Activated naive CD4-positive, alpha-beta T cell treated with anti-CD3 and anti-CD28 coated beads for 36 hours (primary cell): ENCODE measurements around the gene FLT3. TPM values are rescaled to one million over a fixed set of nuclear protein-coding genes. Genes with fewer than 3 reads are reported as not detected.

Experiments
- CTCF ChIA-PET: fragments of 350-600 bp; sonication (Branson Sonifier 250); formaldehyde crosslinking; loops from one replicate; lab custom pipeline; 2021; ENCODE audit warnings: antibody characterized with exemption; lab: Charles Lee
- DNase-seq: peaks from one replicate; pipeline ENCODE4 v3.0.0-alpha.2; 2020
- H3K27ac Mint-ChIP-seq: one replicate; pipeline ENCODE4 v1.8.0; 2021; ENCODE audit warnings: mild to moderate bottlenecking, mixed read lengths
- H3K27me3 Mint-ChIP-seq: one replicate; pipeline ENCODE4 v1.8.0; 2021; ENCODE audit warnings: low read depth, mixed read lengths
- H3K36me3 Mint-ChIP-seq: one replicate; pipeline ENCODE4 v1.8.0; 2021; ENCODE audit warnings: low read depth, mixed read lengths
- H3K4me1 Mint-ChIP-seq: one replicate; pipeline ENCODE4 v1.8.0; 2021; ENCODE audit warnings: low read depth, mixed read lengths
- H3K4me3 Mint-ChIP-seq: one replicate; pipeline ENCODE4 v1.8.0; 2021; ENCODE audit warnings: mild to moderate bottlenecking, moderate library complexity, mixed read lengths
- H3K9me3 Mint-ChIP-seq: one replicate; pipeline ENCODE4 v1.8.0; 2021; ENCODE audit warnings: mixed read lengths
- intact Hi-C: fragments of 100-400 bp; cut with micrococcal nuclease; formaldehyde crosslinking; loops from one replicate; pipeline ENCODE4 v1.15.1; 2023
- total RNA-seq, 2 experiments: library from RNA; stranded (reverse); gene quantifications; one replicate each; pipeline ENCODE4 v1.2.3, GENCODE V29; 2021

FLT3 gene
- total RNA-seq, 2 experiments from 2014 or later = not detected

DNA sequence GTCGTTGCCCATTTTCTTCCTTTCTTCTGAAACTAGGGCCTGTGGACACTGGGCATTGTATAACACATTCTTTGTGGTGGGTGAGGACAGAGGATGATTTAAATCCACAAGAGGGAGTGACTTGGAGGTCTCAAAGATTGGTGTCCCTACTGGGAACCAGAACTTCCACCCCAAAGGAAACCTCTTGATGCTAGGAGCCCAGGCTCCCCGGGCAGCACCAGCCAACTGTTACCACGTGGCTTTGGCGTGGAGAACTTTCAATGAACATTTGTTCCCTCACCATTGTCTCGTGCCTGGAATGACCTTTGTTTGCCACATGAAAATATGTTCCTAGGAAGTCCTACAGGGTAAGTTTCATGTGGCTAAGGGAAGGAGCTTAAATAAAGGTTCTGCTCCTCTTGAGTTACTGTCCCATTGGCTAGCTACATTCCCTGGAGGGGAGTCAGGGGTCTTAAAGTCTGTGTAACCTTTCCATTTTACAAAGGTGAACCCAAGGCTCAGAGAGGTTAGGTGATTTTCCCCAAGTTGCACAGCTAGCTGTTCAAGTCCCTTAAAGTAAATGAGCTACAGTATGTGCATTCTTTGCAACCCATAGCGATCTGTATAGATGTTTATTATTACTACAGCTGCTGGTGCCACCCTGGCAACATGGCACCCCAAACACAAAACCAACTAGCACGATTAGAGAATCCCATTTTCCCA, 126.3 kb downstream of the FLT3 start:
- no peaks in the 10 kb centered on the region for H3K36me3 Mint-ChIP-seq
- CTCF ChIA-PET = interaction anchor here (0.8 to 1.5 kb wide), 3 partner anchors 13 to 152 kb away, joined by 3 read pairs; no protein-coding TSS in a partner anchor
- H3K27ac Mint-ChIP-seq = no peak overlapping the region
- H3K9me3 Mint-ChIP-seq = no peaks in the 10 kb centered on the region
- no peak for DNase-seq
- H3K4me3 Mint-ChIP-seq = no peak overlapping the region
- peaks cover 27% of the 10 kb centered on the region for H3K4me1 Mint-ChIP-seq
- peaks cover 76% of the 10 kb centered on the region for H3K27me3 Mint-ChIP-seq
- intact Hi-C loops = loop anchor here (2.0 kb wide), 1 partner anchor 47 kb away; no protein-coding TSS in a partner anchor

DNA sequence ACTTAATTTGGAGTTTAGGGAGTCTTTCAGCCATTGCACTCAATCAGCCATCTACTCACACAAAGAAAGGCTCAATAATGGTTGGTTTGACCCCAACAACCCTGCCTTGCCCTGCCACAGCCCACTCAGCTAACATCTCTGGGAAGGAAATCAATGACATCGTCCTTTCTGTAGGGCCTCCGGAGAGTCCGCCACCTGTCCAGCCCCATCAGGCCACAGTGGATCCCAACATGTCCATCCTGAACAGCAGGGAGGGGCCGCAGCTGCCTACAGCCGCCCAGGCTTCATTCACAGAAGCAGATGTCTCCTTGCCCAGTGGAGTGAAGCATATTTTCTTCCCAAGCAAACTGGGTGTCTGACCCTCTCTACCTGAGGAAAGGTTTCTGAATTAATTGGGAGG, 127.1 kb downstream of the FLT3 start:
- Mint-ChIP-seq H3K27ac (no peak overlapping the region), H3K9me3 (no peaks in the 10 kb centered on the region), H3K4me1 (peaks cover 22% of the 10 kb centered on the region), H3K27me3 (peaks cover 70% of the 10 kb centered on the region), H3K4me3 (no peak overlapping the region), H3K36me3 (no peaks in the 10 kb centered on the region)
- intact Hi-C loops = no loop called here
- DNase-seq = no peak
- CTCF ChIA-PET = interaction anchor here (0.8 to 1.6 kb wide), 2 partner anchors 147 to 151 kb away, joined by 3 to 5 read pairs; no protein-coding TSS in a partner anchor

DNA sequence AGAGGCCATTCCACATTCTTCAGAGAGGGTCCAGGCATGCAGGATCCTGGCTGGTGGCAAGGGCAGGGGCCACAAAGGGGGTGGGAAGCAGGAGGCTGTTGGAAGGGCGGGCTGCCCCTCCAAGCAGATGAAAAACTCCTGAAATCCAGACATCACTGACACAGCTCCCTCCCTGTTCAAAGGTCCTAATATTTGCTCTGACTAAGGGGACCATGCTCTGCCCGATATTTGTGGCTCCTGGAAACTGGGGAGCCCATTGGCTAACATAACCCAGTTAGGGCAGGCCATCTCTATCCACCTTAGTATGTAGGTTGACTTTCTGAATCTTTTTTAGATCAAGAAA, 127.9 kb downstream of the FLT3 start:
- DNase-seq = no peak
- Mint-ChIP-seq H3K27me3 (peaks cover 74% of the 10 kb centered on the region), H3K4me3 (no peak overlapping the region), H3K4me1 (peaks cover 26% of the 10 kb centered on the region), H3K9me3 (no peaks in the 10 kb centered on the region), H3K36me3 (no peaks in the 10 kb centered on the region), H3K27ac (no peak overlapping the region)
- intact Hi-C loops = no loop called here
- CTCF ChIA-PET = interaction anchor here (1.6 kb wide), 1 partner anchor 146 kb away, joined by 5 read pairs; no protein-coding TSS in a partner anchor

DNA sequence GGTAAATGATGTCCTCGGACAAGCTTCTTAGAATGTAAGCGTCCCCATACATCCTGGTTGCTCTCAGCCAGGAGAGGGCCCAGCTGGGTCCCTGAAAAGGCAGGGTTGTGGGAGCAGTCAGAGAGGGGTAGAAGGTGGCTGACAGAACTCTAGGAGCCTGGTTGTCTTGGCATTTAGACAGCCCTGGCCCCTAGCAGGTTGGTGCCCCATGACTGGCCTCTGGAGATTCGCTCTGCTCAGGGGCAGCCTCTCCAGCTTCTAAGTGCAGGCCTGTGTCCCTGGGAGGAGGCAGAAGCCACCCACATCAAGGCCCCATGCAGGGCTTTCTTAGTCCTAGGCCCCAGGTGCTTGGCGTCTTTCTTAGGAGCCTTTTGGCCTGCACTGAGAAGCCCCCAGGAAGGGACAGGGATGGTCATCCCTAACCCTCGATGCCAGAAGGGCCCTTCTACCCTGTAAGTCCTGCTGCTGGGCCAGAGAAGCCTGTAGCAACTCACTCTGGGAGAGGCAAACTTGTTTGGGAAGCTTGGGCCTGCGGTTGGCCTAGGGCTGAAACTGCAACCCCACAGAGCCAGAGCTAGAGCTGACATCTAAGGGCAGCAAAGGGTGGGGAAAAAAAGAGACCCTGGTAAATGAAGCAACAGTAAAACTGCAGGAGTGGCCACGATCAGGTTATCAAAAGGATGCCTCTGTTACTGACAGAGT, 128.4 kb downstream of the FLT3 start:
- no peak overlapping the region for H3K4me3 Mint-ChIP-seq
- intact Hi-C loops = no loop called here
- H3K27ac Mint-ChIP-seq = no peak overlapping the region
- peaks cover 74% of the 10 kb centered on the region for H3K27me3 Mint-ChIP-seq
- DNase-seq = no peak
- H3K36me3 Mint-ChIP-seq = no peaks in the 10 kb centered on the region
- H3K9me3 Mint-ChIP-seq = no peaks in the 10 kb centered on the region
- CTCF ChIA-PET = interaction anchor here (0.9 to 1.6 kb wide), 3 partner anchors 10 to 145 kb away, joined by 3 to 5 read pairs (median 3); no protein-coding TSS in a partner anchor
- H3K4me1 Mint-ChIP-seq = peaks cover 30% of the 10 kb centered on the region

DNA sequence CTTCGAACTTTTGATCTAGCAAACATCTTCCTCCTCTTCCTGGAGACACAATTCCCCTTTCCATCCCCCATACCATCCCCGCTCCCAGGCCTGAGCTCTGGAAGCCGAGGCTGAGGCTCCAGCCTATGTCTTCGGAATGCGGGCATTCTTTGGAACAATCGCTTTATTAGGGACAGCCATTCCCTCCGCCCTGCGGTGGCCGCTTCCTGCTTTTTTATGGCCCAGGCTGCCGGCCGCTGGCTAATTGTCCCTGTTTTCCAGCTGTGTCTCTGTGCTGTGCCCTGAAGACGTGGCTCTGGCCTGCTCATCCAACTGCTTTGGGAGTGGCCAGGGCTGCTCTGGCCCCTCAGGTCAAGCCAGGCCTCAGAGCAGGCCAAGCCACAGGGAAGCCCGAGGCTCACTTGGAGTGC, 129.1 kb downstream of the FLT3 start:
- Mint-ChIP-seq H3K27me3 (peaks cover 78% of the 10 kb centered on the region), H3K9me3 (no peaks in the 10 kb centered on the region), H3K36me3 (no peaks in the 10 kb centered on the region), H3K4me3 (no peak overlapping the region), H3K27ac (no peak overlapping the region), H3K4me1 (peaks cover 30% of the 10 kb centered on the region)
- intact Hi-C loops = no loop called here
- CTCF ChIA-PET = interaction anchor here (0.9 to 1.2 kb wide), 2 partner anchors 9 to 17 kb away, joined by 3 read pairs; no protein-coding TSS in a partner anchor
- no peak for DNase-seq

DNA sequence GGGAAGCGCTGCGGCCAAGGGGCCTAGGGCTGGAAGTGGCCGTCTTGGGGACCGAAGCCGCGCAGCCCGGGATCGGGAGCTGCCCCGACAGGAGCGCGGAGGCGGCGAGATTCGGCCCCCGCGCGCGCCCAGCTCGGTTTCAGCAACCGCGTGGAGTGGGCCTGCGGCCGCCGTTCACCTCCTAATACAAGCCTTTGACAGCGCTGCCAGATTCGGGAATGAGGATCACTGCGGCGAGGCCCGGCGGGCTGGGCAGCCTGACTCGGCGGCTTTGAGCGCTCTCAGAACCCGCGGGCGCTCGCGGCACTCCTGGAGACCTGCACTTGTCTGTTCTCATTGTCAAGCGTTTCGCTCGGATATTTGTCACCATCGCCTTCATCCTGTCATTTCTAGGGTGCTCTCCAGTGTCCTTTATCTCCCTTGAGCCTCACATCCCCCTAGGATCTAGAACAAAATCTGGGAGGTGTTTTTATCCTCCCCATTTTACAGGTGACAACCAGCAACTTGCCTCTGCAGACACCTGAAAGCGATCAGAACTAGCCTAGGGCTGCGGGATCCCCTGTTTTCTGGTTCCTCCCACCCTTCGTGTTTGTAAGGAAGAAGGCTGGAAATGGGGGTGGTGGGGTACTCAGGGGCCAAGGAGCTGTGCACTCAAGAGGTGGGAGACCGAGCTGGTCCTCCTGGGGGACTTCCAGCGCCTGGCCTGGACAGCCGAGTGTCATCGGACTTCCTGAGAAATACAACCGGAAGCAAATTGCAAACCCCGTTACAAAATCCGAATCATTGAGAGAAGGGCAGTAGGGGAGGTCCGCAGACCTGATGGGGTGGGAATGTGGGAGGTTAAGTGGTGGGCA, 129.8 kb downstream of the FLT3 start:
- Mint-ChIP-seq H3K9me3 (no peaks in the 10 kb centered on the region), H3K27me3 (peaks cover 79% of the 10 kb centered on the region), H3K4me1 (peaks cover 30% of the 10 kb centered on the region), H3K36me3 (no peaks in the 10 kb centered on the region), H3K4me3 (no peak overlapping the region), H3K27ac (no peak overlapping the region)
- intact Hi-C loops = no loop called here
- CTCF ChIA-PET = interaction anchor here (0.6 to 1.4 kb wide), 5 partner anchors 9 to 140 kb away, joined by 3 to 7 read pairs (median 3); no protein-coding TSS in a partner anchor
- no peak for DNase-seq

DNA sequence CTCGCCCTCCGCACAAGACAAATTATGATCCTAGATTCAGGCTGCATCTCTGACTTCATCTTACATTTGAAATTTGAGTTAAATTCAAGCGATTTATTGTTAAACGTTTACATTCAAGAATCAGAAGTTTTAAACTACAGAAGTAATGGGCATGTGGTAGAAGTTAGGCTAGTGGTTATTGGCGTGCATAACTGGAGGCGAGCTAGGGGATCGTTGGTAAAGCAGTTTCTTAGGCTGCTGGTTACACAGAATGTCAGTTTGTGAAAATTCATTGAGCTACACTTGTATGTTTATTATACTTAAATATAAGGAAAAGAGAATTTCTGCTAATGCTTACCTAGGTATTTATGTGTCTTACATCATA, 130.5 kb downstream of the FLT3 start:
- no peaks in the 10 kb centered on the region for H3K9me3 Mint-ChIP-seq
- H3K27me3 Mint-ChIP-seq = peaks cover 79% of the 10 kb centered on the region
- intact Hi-C loops = loop anchor here (5.0 kb wide), 1 partner anchor 178 kb away; the partner anchor contains the start of gene GSX1
- no peak overlapping the region for H3K4me3 Mint-ChIP-seq
- DNase-seq = no peak
- H3K27ac Mint-ChIP-seq = no peak overlapping the region
- peaks cover 25% of the 10 kb centered on the region for H3K4me1 Mint-ChIP-seq
- no peaks in the 10 kb centered on the region for H3K36me3 Mint-ChIP-seq
- CTCF ChIA-PET = interaction anchor here (0.8 to 2.1 kb wide), 5 partner anchors 11 to 140 kb away, joined by 4 to 7 read pairs (median 4); partner anchors contain the start of gene PDX1

DNA sequence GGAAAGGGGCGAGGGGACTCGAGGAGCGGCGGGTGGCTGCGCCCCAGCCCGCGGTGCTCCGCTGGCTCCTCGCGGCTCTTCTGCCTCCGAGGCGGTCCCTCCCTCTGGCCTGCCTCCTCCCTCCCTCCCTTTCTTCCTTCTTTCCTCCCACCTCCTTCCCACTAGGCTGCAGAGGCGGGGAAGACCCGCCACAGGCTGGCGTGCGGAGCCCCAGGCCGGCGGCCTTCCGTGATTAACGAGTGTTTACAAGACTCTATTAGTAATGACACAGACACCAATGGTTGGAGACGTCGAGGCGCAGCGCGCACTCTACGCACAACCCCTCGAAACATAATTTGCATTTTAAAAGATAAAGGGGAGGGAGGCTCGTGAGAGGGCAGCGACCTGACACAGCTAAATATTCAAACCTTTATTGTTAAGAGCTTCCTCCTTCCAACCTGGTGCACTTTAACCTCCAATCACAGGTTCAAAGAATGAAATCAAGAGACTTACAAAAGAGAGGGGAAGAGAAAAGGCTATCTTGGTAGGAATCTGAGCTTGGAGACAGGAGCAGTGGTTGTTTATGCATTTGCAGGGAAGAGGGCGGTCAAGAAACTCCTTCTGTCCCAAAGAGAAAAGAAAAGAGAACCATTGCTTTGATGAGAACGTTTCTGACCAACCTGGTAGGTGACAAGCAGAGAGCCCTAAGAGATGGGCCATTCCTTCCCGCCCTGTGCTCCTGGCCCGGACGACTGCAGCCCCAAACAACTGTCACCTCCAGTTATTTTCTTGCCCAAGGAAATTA, 131.1 kb downstream of the FLT3 start, which contains the start of gene CDX2:
Gene CDX2, minus strand, starts transcription at position 234 of the 784 bp plus-strand sequence. CDS start 309 bp downstream, outside the sequence.
- H3K9me3 Mint-ChIP-seq = no peaks in the 10 kb centered on the region
- peaks cover 78% of the 10 kb centered on the region for H3K27me3 Mint-ChIP-seq
- peaks cover 25% of the 10 kb centered on the region for H3K4me1 Mint-ChIP-seq
- intact Hi-C loops = loop anchor here (5.0 kb wide), 1 partner anchor 177 kb away; the partner anchor contains the start of gene GSX1
- H3K36me3 Mint-ChIP-seq = no peaks in the 10 kb centered on the region
- H3K4me3 Mint-ChIP-seq = peak within 1 kb of the TSS; percentile 29
- DNase-seq = no peak
- CTCF ChIA-PET = interaction anchor here (0.8 to 2.1 kb wide), 5 partner anchors 10 to 139 kb away, joined by 4 to 7 read pairs (median 4); partner anchors contain the start of gene PDX1
- no peak within 1 kb of the TSS for H3K27ac Mint-ChIP-seq

DNA sequence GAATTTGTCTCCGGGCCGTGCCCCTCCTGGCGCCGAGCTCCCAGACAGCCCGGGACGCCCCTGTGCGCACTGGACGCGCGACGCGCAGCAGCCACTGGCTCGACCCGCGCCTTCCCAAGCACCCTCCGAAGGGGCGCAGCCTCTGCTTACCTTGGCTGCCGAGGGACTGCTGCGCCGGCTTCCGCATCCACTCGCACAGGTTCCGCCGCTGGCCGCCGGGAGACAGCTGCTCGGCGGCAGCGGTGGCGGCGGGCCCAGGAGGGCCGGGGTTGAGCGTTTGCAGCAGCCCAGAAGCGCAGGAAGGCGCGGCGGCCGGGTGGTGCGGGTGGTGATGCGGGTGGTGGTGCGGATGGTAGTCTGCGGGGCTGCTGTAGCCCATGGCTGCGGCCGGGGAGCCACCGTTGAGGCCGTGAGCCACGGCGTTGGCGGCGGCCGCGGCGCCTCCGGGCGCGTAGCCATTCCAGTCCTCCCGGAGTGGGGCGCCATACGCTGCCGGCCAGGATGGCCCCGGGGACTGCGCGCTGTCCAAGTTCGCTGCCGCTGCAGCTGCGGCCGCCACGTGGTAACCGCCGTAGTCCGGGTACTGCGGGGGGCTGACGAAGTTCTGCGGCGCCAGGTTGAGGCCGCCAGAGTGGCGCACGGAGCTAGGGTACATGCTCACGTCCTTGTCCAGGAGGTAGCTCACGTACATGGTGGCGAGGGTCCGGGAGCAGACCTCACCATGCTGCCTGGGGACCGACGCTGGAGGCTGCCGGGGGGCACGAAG, 131.9 kb downstream of the FLT3 start:
- H3K9me3 Mint-ChIP-seq = no peaks in the 10 kb centered on the region
- CTCF ChIA-PET = interaction anchor here (1.0 to 2.1 kb wide), 4 partner anchors 14 to 142 kb away, joined by 3 to 6 read pairs (median 4); partner anchors contain the start of gene PDX1
- intact Hi-C loops = loop anchor here (5.0 kb wide), 1 partner anchor 176 kb away; the partner anchor contains the start of gene GSX1

DNA sequence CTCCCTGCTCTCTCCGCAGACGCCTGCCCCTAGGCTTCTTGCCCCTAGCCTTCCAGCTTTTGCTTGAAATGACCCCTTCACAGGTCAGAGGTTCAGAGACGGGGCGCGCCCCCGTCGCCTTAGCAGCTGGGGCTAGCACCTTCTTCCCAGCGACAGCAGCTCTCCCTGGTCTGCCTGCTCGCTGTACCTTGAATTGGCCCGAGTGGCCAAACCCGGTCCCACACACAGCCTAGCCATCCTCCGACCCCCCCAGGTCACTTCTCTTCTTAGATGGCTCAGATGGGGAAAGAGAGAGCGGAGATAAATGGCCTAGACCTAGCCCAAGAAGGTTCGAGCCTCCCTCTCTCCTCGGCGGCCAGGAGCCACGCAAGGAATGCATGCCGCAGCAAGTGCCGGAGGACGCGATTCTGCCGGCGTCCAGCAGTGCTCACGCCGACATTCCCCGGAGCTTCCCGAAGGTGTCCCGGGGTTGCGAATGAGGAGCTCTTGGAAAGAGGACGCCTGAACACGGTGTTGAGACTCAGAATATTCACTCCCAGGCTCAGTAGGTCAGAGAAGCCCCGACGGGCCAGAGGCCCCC, 132.6 kb downstream of the FLT3 start:
- H3K4me1 Mint-ChIP-seq = peaks cover 25% of the 10 kb centered on the region
- no peaks in the 10 kb centered on the region for H3K36me3 Mint-ChIP-seq
- peaks cover 76% of the 10 kb centered on the region for H3K27me3 Mint-ChIP-seq
- DNase-seq = no peak
- intact Hi-C loops = loop anchor here (2.0 to 5.0 kb wide), 2 partner anchors 43 to 176 kb away; partner anchors contain the start of gene GSX1
- no peaks in the 10 kb centered on the region for H3K9me3 Mint-ChIP-seq
- no peak overlapping the region for H3K27ac Mint-ChIP-seq
- CTCF ChIA-PET = interaction anchor here (1.0 to 2.1 kb wide), 3 partner anchors 47 to 142 kb away, joined by 3 to 6 read pairs (median 3); partner anchors contain the start of gene PDX1
- peak overlapping the region; percentile 32 for H3K4me3 Mint-ChIP-seq

More for the DNA sequence above, 131.9 kb downstream of the FLT3 start:
- Mint-ChIP-seq H3K4me1 (peaks cover 25% of the 10 kb centered on the region), H3K36me3 (no peaks in the 10 kb centered on the region), H3K4me3 (no peak overlapping the region), H3K27me3 (peaks cover 78% of the 10 kb centered on the region), H3K27ac (no peak overlapping the region)
- no peak for DNase-seq
